Neutrophil (primary cell): ENCODE measurements around the gene NT5C1B.

Experiments
- H3K27ac ChIP-seq: fragments of 200-600 bp; sonication (generic); 2 replicates; pipeline ENCODE4 v1.5.1; 2016; ENCODE audit warnings: mild to moderate bottlenecking, moderate library complexity
- H3K27me3 ChIP-seq: fragments of 200-600 bp; sonication (generic); 2 replicates; pipeline ENCODE4 v1.6.0; 2016; ENCODE audit warnings: mild to moderate bottlenecking
- H3K36me3 ChIP-seq: fragments of 200-600 bp; sonication (generic); 2 replicates; pipeline ENCODE4 v1.5.1; 2017
- H3K4me1 ChIP-seq, 2 experiments: fragments of 200-600 bp in 1 of 2; sonication (generic) in 1 of 2; 1 replicate in 1 of 2; 2 replicates in 1 of 2; pipeline versions ENCODE4 v1.5.1 to v1.6.1; 2013 to 2016; ENCODE audit warnings: low read depth in 1 of 2, low read length in 1 of 2, mild to moderate bottlenecking in 1 of 2, moderate library complexity in 1 of 2; ENCODE audit not compliant: control insufficient read depth in 1 of 2, insufficient read depth in 1 of 2
- H3K4me3 ChIP-seq, 2 experiments: fragments of 200-600 bp in 1 of 2; sonication (generic) in 1 of 2; 1 replicate in 1 of 2; 2 replicates in 1 of 2; pipeline ENCODE4 v1.5.1; 2013 to 2016; ENCODE audit warnings: low read depth in 1 of 2, low read length in 1 of 2, mild to moderate bottlenecking in 1 of 2, moderate library complexity in 1 of 2
- H3K9me3 ChIP-seq: fragments of 200-600 bp; sonication (generic); 2 replicates; pipeline ENCODE4 v1.5.1; 2016
- TF ChIP-seq, protein P1 (sequence below): fragments of 200-600 bp; sonication (generic); IDR thresholded peaks from 2 replicates; pipeline ENCODE4 v1.5.1; 2016; ENCODE audit warnings: antibody characterized with exemption

NT5C1B gene

GRCh38 chr2:18619091-18619490, 29.7 kb upstream of the NT5C1B start:
- no peaks in the 10 kb centered on the region for H3K9me3 ChIP-seq
- H3K4me1 ChIP-seq, result no peaks in the 10 kb centered on the region
- no peaks in the 10 kb centered on the region for H3K36me3 ChIP-seq
- H3K27ac ChIP-seq, result no peak overlapping the region
- H3K27me3 ChIP-seq, result no peaks in the 10 kb centered on the region
- TF ChIP-seq, protein P1, sequence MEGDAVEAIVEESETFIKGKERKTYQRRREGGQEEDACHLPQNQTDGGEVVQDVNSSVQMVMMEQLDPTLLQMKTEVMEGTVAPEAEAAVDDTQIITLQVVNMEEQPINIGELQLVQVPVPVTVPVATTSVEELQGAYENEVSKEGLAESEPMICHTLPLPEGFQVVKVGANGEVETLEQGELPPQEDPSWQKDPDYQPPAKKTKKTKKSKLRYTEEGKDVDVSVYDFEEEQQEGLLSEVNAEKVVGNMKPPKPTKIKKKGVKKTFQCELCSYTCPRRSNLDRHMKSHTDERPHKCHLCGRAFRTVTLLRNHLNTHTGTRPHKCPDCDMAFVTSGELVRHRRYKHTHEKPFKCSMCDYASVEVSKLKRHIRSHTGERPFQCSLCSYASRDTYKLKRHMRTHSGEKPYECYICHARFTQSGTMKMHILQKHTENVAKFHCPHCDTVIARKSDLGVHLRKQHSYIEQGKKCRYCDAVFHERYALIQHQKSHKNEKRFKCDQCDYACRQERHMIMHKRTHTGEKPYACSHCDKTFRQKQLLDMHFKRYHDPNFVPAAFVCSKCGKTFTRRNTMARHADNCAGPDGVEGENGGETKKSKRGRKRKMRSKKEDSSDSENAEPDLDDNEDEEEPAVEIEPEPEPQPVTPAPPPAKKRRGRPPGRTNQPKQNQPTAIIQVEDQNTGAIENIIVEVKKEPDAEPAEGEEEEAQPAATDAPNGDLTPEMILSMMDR, result no peak
- no peak overlapping the region for H3K4me3 ChIP-seq

DNA sequence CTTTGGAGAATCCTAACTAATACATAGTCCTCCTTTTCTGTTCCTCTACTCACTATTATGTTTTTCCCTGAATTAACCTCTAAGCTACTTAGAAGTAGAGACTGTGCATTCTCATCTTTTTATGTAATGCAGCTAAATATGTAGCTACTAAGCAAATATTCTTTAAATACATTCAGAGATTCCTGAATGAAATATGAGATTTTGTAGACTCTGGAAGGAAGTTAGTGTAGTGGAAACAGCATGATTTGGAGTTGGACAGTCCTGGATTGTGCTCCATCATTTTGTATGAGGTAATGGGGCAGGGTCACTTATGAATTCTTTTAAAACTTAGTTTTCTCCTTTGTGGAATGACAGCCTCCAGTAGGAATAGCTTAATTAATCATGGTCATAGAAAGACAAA, 24.7 kb upstream of the NT5C1B start:
- TF ChIP-seq, protein P1, result no peak
- Histone ChIP-seq H3K27me3 (no peaks in the 10 kb centered on the region), H3K4me1 (no peaks in the 10 kb centered on the region), H3K36me3 (no peaks in the 10 kb centered on the region), H3K27ac (no peak overlapping the region), H3K9me3 (no peaks in the 10 kb centered on the region), H3K4me3 (no peak overlapping the region)

DNA sequence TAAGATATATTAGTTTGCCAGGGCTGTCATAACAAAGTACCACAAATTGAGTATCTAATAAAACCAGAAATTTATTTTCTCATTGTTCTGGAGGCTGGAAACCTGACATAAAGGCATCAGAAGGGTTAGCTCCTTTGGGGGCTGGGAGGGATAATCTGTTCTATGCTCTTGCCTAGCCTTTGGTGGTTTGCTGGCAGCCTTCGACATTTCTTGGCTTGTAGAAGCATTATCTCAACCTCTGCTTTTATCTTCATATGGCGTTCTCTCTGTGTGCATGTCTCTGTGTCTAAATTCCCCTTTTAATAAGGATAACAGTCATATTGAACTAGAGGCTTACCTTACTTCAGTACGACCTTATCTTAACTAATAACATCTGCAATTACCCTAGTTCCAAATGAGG, 22.8 kb upstream of the NT5C1B start:
- Histone ChIP-seq H3K36me3 (no peaks in the 10 kb centered on the region), H3K4me1 (no peaks in the 10 kb centered on the region), H3K9me3 (no peaks in the 10 kb centered on the region), H3K27ac (no peak overlapping the region), H3K4me3 (no peak overlapping the region), H3K27me3 (no peaks in the 10 kb centered on the region)
- TF ChIP-seq, protein P1, result no peak

DNA sequence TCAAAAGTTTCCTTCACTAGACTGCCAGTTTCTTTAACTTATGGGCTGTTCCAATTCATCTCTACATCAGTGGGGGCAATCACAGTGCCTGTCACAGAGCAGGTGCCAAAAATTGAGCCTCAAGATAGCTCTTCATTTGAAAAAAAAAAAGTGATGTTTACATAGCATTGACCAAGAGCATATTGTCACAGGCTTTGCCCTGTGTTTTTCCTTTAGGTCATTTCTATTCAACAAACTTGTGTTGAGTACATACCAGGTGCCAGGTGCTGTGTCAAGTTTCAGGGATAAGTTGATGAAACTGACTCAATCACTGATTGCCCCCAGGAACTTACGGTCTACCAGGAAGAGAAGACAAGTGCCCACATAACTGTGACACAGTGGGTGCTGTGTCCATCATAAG, 22.2 kb upstream of the NT5C1B start:
- Histone ChIP-seq H3K27me3 (no peaks in the 10 kb centered on the region), H3K4me1 (no peaks in the 10 kb centered on the region), H3K4me3 (no peak overlapping the region), H3K27ac (no peak overlapping the region), H3K36me3 (no peaks in the 10 kb centered on the region), H3K9me3 (no peaks in the 10 kb centered on the region)
- TF ChIP-seq, protein P1, result no peak

DNA sequence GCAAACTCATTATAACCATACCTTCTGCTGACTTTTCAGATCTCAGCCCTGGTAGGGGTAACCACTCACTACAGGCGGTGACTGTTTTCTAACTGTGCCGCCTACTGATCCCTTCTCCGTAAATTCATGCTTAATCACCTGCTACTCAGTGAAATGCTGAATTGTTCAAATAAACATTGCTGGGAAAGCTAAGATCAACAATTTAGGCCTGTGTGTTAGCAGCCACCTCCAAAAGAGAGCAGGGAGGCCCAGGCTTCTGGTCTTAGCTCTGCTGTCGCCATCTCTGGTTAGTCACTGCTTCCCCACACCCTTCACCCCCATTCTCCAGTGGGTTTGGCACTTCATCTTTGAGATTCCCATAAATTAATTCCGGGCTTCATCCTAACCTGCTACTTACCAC, 21.8 kb upstream of the NT5C1B start:
- Histone ChIP-seq H3K4me3 (no peak overlapping the region), H3K4me1 (no peaks in the 10 kb centered on the region), H3K9me3 (no peaks in the 10 kb centered on the region), H3K27ac (no peak overlapping the region), H3K27me3 (no peaks in the 10 kb centered on the region), H3K36me3 (no peaks in the 10 kb centered on the region)
- TF ChIP-seq, protein P1, result no peak

- Histone ChIP-seq H3K36me3 (no peaks in the 10 kb centered on the region), H3K9me3 (no peaks in the 10 kb centered on the region)
- TF ChIP-seq, protein P1, result no peak
Measured at GRCh38 chr2:18610651-18611050, 21.3 kb upstream of the NT5C1B start.

More at GRCh38 chr2:18610651-18611050, 21.3 kb upstream of the NT5C1B start:
- Histone ChIP-seq H3K4me1 (no peaks in the 10 kb centered on the region), H3K27ac (no peak overlapping the region), H3K27me3 (no peaks in the 10 kb centered on the region), H3K4me3 (no peak overlapping the region)
